H1 (cell line): ENCODE measurements around the gene PIK3CA. TPM values are rescaled to one million over a fixed set of nuclear protein-coding genes. Genes with fewer than 3 reads are reported as not detected.

Source experiments
- CTCF ChIA-PET: fragments of 300-600 bp; sonication (Branson Sonifier 250); formaldehyde crosslinking; loops from one replicate; lab custom pipeline; 2021; ENCODE audit not compliant: partially characterized antibody; lab: Charles Lee
- POLR2A ChIA-PET: fragments of 300-600 bp; sonication (Branson Sonifier 250); formaldehyde crosslinking; loops from one replicate; lab custom pipeline; 2021; ENCODE audit warnings: inconsistent platforms; ENCODE audit not compliant: partially characterized antibody; lab: Charles Lee
- DNase-seq, 2 experiments: peaks; one replicate each; pipeline versions ENCODE4 v3.0.0 to v3.0.0-alpha.2; 2010 to 2022; ENCODE audit warnings: low spot score in 2 of 2, low read depth in 1 of 2, mixed read lengths in 1 of 2
- FAIRE-seq: peaks from 2 replicates; lab custom pipeline; 2011; peaks lifted over from hg19 to GRCh38; lab: Jason Lieb, UNC
- H2AFZ ChIP-seq: 2 replicates; pipeline ENCODE4 v1.8.1; 2012; ENCODE audit warnings: low read length, inconsistent platforms
- H2AK5ac ChIP-seq: 2 replicates; pipeline ENCODE4 v1.6.1; 2013; ENCODE audit warnings: low read depth, low read length
- H2BK120ac ChIP-seq: replicated peaks from 2 replicates; pipeline ENCODE3; 2013; ENCODE audit warnings: low read depth, low read length, inconsistent platforms
- H2BK12ac ChIP-seq: 2 replicates; pipeline ENCODE4 v1.6.1; 2013; ENCODE audit warnings: low read depth, low read length
- H2BK15ac ChIP-seq: 2 replicates; pipeline ENCODE4 v1.6.1; 2013; ENCODE audit warnings: low read length
- H2BK20ac ChIP-seq: 2 replicates; pipeline ENCODE4 v1.6.1; 2013; ENCODE audit warnings: low read length
- H2BK5ac ChIP-seq: 2 replicates; pipeline ENCODE4 v1.6.1; 2013; ENCODE audit warnings: low read depth, low read length
- H3K14ac ChIP-seq: 2 replicates; pipeline ENCODE4 v1.6.1; 2013; ENCODE audit warnings: inconsistent platforms; ENCODE audit not compliant: insufficient read length
- H3K18ac ChIP-seq: 2 replicates; pipeline ENCODE4 v1.6.1; 2013; ENCODE audit warnings: low read length; ENCODE audit errors: extremely low read depth
- H3K23ac ChIP-seq: 2 replicates; pipeline ENCODE4 v1.6.1; 2013; ENCODE audit warnings: inconsistent platforms; ENCODE audit not compliant: insufficient read length
- H3K23me2 ChIP-seq: 2 replicates; pipeline ENCODE4 v1.6.1; 2013; ENCODE audit warnings: low read depth, low read length
- H3K27ac ChIP-seq: 2 replicates; pipeline ENCODE4 v1.6.1; 2011; ENCODE audit warnings: low read depth, low read length, inconsistent platforms
- H3K27me3 ChIP-seq, 4 experiments: replicated peaks in 1 of 4; 1 replicate in 1 of 4; 2 replicates in 3 of 4; pipeline versions ENCODE4 v1.6.1 to v1.8.1; 2011 to 2013; ENCODE audit warnings: low read length in 3 of 4, mild to moderate bottlenecking in 3 of 4, inconsistent platforms in 2 of 4, mixed read lengths in 2 of 4, moderate library complexity in 1 of 4; ENCODE audit not compliant: control insufficient read depth in 3 of 4, insufficient read depth in 3 of 4; ENCODE audit errors: extremely low read depth in 1 of 4
- H3K36me3 ChIP-seq, 4 experiments: 2 replicates each; pipeline versions ENCODE4 v1.6.1 to v1.8.1; 2011 to 2013; ENCODE audit warnings: mild to moderate bottlenecking in 4 of 4, low read length in 3 of 4, moderate library complexity in 2 of 4, control low read depth in 1 of 4, inconsistent platforms in 1 of 4; ENCODE audit not compliant: insufficient read depth in 4 of 4, control insufficient read depth in 2 of 4
- H3K4ac ChIP-seq: replicated peaks from 2 replicates; pipeline ENCODE3; 2013; ENCODE audit warnings: low read length, low read depth, mixed read lengths, inconsistent platforms; ENCODE audit not compliant: insufficient read length
- H3K4me1 ChIP-seq, 4 experiments: replicated peaks in 1 of 4; 1 replicate in 1 of 4; 2 replicates in 3 of 4; pipeline versions ENCODE4 v1.6.1 to v1.8.1; 2011 to 2013; ENCODE audit warnings: low read length in 3 of 4, inconsistent platforms in 2 of 4, mixed read lengths in 1 of 4; ENCODE audit not compliant: insufficient read depth in 4 of 4, control insufficient read depth in 3 of 4
- H3K4me2 ChIP-seq, 2 experiments: 2 replicates each; pipeline versions ENCODE4 v1.6.1 to v1.8.1; 2011 to 2013; ENCODE audit warnings: low read depth in 2 of 2, low read length in 2 of 2, control low read depth in 1 of 2, inconsistent platforms in 1 of 2, mild to moderate bottlenecking in 1 of 2; ENCODE audit not compliant: insufficient read depth in 1 of 2
- H3K4me3 ChIP-seq, 4 experiments: fragments of 200-600, 300-600 bp in 1 of 4; sonication (generic), shearing (Covaris generic), sonication (Bioruptor Twin) in 1 of 4; 2 replicates each; pipeline versions ENCODE4 v1.5.1 to v1.8.1; 2011 to 2016; ENCODE audit warnings: low read length in 4 of 4, low read depth in 3 of 4, control low read depth in 2 of 4, inconsistent platforms in 2 of 4, mild to moderate bottlenecking in 2 of 4, mixed read lengths in 1 of 4, moderate library complexity in 1 of 4; ENCODE audit not compliant: insufficient read depth in 2 of 4; ENCODE audit errors: extremely low read depth in 1 of 4
- H3K56ac ChIP-seq: replicated peaks from 2 replicates; pipeline ENCODE3; 2013; ENCODE audit warnings: low read depth, mild to moderate bottlenecking, mixed read lengths, low read length, inconsistent platforms; ENCODE audit not compliant: insufficient read length
- H3K79me1 ChIP-seq: 2 replicates; pipeline ENCODE4 v1.6.1; 2013; ENCODE audit warnings: low read depth, low read length, control low read depth
- H3K79me2 ChIP-seq, 2 experiments: 2 replicates each; pipeline versions ENCODE4 v1.6.1 to v1.8.1; 2012 to 2013; ENCODE audit warnings: low read length in 2 of 2, mild to moderate bottlenecking in 2 of 2, inconsistent platforms in 1 of 2; ENCODE audit not compliant: insufficient read depth in 2 of 2, control insufficient read depth in 1 of 2
- H3K9ac ChIP-seq, 4 experiments: replicated peaks in 1 of 4; 1 replicate in 1 of 4; 2 replicates in 3 of 4; pipeline versions ENCODE4 v1.6.1 to v1.8.1; 2011 to 2013; ENCODE audit warnings: low read depth in 3 of 4, low read length in 3 of 4, control low read depth in 2 of 4, mild to moderate bottlenecking in 2 of 4, moderate library complexity in 2 of 4, inconsistent platforms in 1 of 4; ENCODE audit errors: extremely low read depth in 1 of 4
- H3K9me3 ChIP-seq, 2 experiments: 2 replicates each; pipeline versions ENCODE4 v1.6.1 to v1.8.1; 2012 to 2013; ENCODE audit warnings: mild to moderate bottlenecking in 2 of 2, moderate library complexity in 2 of 2, control low read depth in 1 of 2, inconsistent platforms in 1 of 2, low read depth in 1 of 2, low read length in 1 of 2, mixed read lengths in 1 of 2; ENCODE audit not compliant: insufficient read depth in 2 of 2
- H4K20me1 ChIP-seq, 2 experiments: replicated peaks in 1 of 2; 2 replicates each; pipeline versions ENCODE3 to v1.8.1; 2011 to 2013; ENCODE audit warnings: inconsistent platforms in 2 of 2, low read length in 2 of 2, mild to moderate bottlenecking in 1 of 2; ENCODE audit not compliant: insufficient read depth in 2 of 2, control insufficient read depth in 1 of 2
- H4K5ac ChIP-seq: 2 replicates; pipeline ENCODE4 v1.6.1; 2013; ENCODE audit warnings: low read length, low read depth, mixed read lengths, inconsistent platforms; ENCODE audit not compliant: insufficient read length
- H4K8ac ChIP-seq: 2 replicates; pipeline ENCODE4 v1.8.0; 2013; ENCODE audit warnings: mild to moderate bottlenecking, moderate library complexity, low read length, inconsistent platforms; ENCODE audit not compliant: insufficient read depth; ENCODE audit errors: extremely low read depth
- H4K91ac ChIP-seq: replicated peaks from 2 replicates; pipeline ENCODE3; 2013; ENCODE audit warnings: low read length, mixed read lengths, inconsistent platforms; ENCODE audit not compliant: insufficient read length
- CBX5 ChIP-seq: fragments of 300-800, 300-1000 bp; sonication (generic); IDR thresholded peaks from 2 replicates; pipeline ENCODE4 v1.7.1; 2016; ENCODE audit warnings: antibody characterized with exemption, low read length, low read depth
- CTBP2 ChIP-seq: IDR thresholded peaks from 2 replicates; pipeline ENCODE4 v1.7.0; 2011; ENCODE audit warnings: borderline replicate concordance, mild to moderate bottlenecking, moderate library complexity, mixed read lengths, low read length; ENCODE audit not compliant: insufficient read depth, insufficient read length
- POLR2AphosphoS5 ChIP-seq: IDR thresholded peaks from 2 replicates; pipeline ENCODE4 v1.6.1; 2011; ENCODE audit warnings: low read depth, low read length
- RFX5 ChIP-seq: IDR thresholded peaks from 2 replicates; pipeline ENCODE4 v1.6.1; 2011; ENCODE audit warnings: low read depth, low read length, improper control_type of control experiment, borderline replicate concordance
- SIRT6 ChIP-seq: IDR thresholded peaks from one replicate; pipeline ENCODE4 v1.7.1; 2012; ENCODE audit warnings: low read length, inconsistent platforms
- SP2 ChIP-seq: IDR thresholded peaks from 2 replicates; pipeline ENCODE4 v1.6.1; 2012; ENCODE audit warnings: mild to moderate bottlenecking, low read length, inconsistent platforms
- YY1 ChIP-seq: IDR thresholded peaks from 2 replicates; pipeline ENCODE4 v1.6.1; 2011; ENCODE audit warnings: low read depth, mild to moderate bottlenecking, low read length
- WGBS, 2 experiments: shearing (Covaris generic) in 1 of 2; methylation state at CpG; one replicate each; pipeline versions ENCODE4 v1.1.6 to v1.1.7; 2013 to 2015; ENCODE audit warnings: low lambda C conversion rate in 2 of 2, mixed read lengths in 2 of 2, inconsistent platforms in 1 of 2, low coverage in 1 of 2, missing lambda C conversion rate in 1 of 2; ENCODE audit not compliant: insufficient replicate concordance in 2 of 2, insufficient coverage in 1 of 2, insufficient read length in 1 of 2; ENCODE audit errors: extremely low coverage in 1 of 2, missing lambda C conversion rate in 1 of 2; 5-methylcytosine and 5-hydroxymethylcytosine counted together
- polyA plus RNA-seq, 7 experiments: library from polyadenylated mRNA; depleted of rRNA in 3 of 7; stranded (reverse) in 5 of 7; unstranded in 2 of 7; fragments of >200 nt in 5 of 7; fragments of 200-250 nt in 2 of 7; gene quantifications; 1 replicate in 5 of 7; 2 replicates in 1 of 7; 4 replicates in 1 of 7; pipeline versions ENCODE4 v1.2.1 to v1.2.3, GENCODE V29; 2011 to 2013; ENCODE audit warnings: missing spikeins in 2 of 7, mixed read lengths in 2 of 7
- total RNA-seq: library from RNA; stranded (reverse); fragmentation: NEBNext Ultra II Directional; extraction: Animal tissue kit (Norgen Biotek cat#: 25700); gene quantifications from 2 replicates; pipeline ENCODE4 v1.2.1, GENCODE V29; 2021
- TF ChIP-seq, protein P1 (sequence below), 3 experiments: IDR thresholded peaks; 1 replicate in 2 of 3; 2 replicates in 1 of 3; pipeline versions ENCODE4 v1.5.1 to v1.6.1; 2011; ENCODE audit warnings: low read length in 3 of 3, mild to moderate bottlenecking in 3 of 3, inconsistent platforms in 2 of 3, low read depth in 1 of 3, moderate library complexity in 1 of 3; ENCODE audit not compliant: insufficient read depth in 1 of 3; ENCODE audit errors: control extremely low read depth in 1 of 3
- TF ChIP-seq, protein P2 (sequence below): IDR thresholded peaks from 2 replicates; pipeline ENCODE4 v1.6.1; 2012; ENCODE audit warnings: inconsistent platforms

Gene PIK3CA
- total and polyA plus RNA-seq, 2 of the 8 experiments (the other 6 are each of a cell fraction or from before 2014, with no cell fraction given) = 1.6 to 11.3 TPM

DNA sequence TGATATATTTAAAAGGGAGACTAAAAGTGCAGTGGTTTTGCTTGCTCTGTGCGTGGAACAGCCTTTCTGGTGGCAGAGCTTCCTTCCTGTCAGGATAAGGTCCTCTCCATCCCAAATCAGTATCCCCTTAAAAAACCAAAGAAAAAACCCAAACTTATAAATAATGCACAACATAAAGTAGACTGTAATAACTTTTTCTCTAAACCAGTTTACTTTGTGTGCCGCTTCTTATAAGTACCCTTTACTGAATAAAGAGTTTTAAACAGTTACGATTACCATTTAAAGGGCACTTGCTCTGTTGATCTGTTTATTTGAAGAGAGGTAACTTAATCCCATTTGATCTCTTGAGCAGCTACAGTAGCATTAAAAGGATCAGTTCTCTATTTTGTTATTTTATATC is 2.5 kb downstream of the PIK3CA start:
- DNase-seq = no peak
- CTCF ChIA-PET = no interaction called here
- WGBS, 2 experiments = 89% methylated on average over 3 of the region's 3 CpGs; no CpG with 5 or more reads in 1 of the 2 experiments

More for the DNA sequence above, 2.5 kb downstream of the PIK3CA start:
- Histone ChIP-seq H4K8ac (no peak overlapping the region), H3K4me1 (no peaks in the 10 kb centered on the region), H3K27ac (no peak overlapping the region), H2AFZ (no peak overlapping the region), H3K23me2 (peaks cover 5% of the 10 kb centered on the region), H3K14ac (no peak overlapping the region), H3K79me2 (peaks cover 3 to 66% of the 10 kb centered on the region in 2 experiments), H3K36me3 (no peaks in the 10 kb centered on the region), H2BK120ac (no peak overlapping the region), H4K91ac (no peak overlapping the region), H3K4me3 (no peak overlapping the region), H3K79me1 (peaks cover 3% of the 10 kb centered on the region), H4K5ac (no peak overlapping the region), H2AK5ac (no peak overlapping the region), H3K4ac (no peak overlapping the region), H2BK20ac (no peak overlapping the region), H3K23ac (no peak overlapping the region), H3K4me2 (peak overlapping the region in 1 of 2 experiments; percentile 62; a peak in 2 of 4 replicates), H2BK15ac (no peak overlapping the region), H3K27me3 (no peaks in the 10 kb centered on the region), H3K18ac (no peak overlapping the region), H3K56ac (no peak overlapping the region), H2BK5ac (no peak overlapping the region), H3K9me3 (peaks cover 2 to 5% of the 10 kb centered on the region in 2 experiments; a peak in 3 of 4 replicates), H3K9ac (no peak overlapping the region), H4K20me1 (no peaks in the 10 kb centered on the region), H2BK12ac (no peak overlapping the region)
- no peak for FAIRE-seq
- TF ChIP-seq CTBP2 = no peak
- no peak for TF ChIP-seq YY1
- no peak for TF ChIP-seq SIRT6
- TF ChIP-seq RFX5 = no peak
- TF ChIP-seq POLR2AphosphoS5 = no peak
- no peak for TF ChIP-seq SP2
- no peak for TF ChIP-seq CBX5
- TF ChIP-seq, protein P1, sequence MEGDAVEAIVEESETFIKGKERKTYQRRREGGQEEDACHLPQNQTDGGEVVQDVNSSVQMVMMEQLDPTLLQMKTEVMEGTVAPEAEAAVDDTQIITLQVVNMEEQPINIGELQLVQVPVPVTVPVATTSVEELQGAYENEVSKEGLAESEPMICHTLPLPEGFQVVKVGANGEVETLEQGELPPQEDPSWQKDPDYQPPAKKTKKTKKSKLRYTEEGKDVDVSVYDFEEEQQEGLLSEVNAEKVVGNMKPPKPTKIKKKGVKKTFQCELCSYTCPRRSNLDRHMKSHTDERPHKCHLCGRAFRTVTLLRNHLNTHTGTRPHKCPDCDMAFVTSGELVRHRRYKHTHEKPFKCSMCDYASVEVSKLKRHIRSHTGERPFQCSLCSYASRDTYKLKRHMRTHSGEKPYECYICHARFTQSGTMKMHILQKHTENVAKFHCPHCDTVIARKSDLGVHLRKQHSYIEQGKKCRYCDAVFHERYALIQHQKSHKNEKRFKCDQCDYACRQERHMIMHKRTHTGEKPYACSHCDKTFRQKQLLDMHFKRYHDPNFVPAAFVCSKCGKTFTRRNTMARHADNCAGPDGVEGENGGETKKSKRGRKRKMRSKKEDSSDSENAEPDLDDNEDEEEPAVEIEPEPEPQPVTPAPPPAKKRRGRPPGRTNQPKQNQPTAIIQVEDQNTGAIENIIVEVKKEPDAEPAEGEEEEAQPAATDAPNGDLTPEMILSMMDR (IDR thresholded peaks at IDR 0.05; ENCODE audit: control extremely low read depth in 1 of 3, insufficient read depth in 1 of 3, low read depth in 1 of 3, low read length in 3 of 3) = no peak
- TF ChIP-seq, protein P2, sequence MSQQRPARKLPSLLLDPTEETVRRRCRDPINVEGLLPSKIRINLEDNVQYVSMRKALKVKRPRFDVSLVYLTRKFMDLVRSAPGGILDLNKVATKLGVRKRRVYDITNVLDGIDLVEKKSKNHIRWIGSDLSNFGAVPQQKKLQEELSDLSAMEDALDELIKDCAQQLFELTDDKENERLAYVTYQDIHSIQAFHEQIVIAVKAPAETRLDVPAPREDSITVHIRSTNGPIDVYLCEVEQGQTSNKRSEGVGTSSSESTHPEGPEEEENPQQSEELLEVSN = no peak
- POLR2A ChIA-PET = interaction anchor here (0.6 kb wide), 1 partner anchor 144 kb away, joined by 3 read pairs; no protein-coding TSS in a partner anchor
